Stimulated activated CD8-positive, alpha-beta memory T cell treated with anti-CD3 and anti-CD28 coated beads, Interleukin-7, amount 100 ng/mL, for 24 hours (primary cell): ENCODE results near the gene CDC16.

Experiments used
- DNase-seq: peaks from one replicate; pipeline ENCODE4 v3.0.0-alpha.2; 2020; ENCODE audit warnings: low read depth

The CDC16 gene

DNA sequence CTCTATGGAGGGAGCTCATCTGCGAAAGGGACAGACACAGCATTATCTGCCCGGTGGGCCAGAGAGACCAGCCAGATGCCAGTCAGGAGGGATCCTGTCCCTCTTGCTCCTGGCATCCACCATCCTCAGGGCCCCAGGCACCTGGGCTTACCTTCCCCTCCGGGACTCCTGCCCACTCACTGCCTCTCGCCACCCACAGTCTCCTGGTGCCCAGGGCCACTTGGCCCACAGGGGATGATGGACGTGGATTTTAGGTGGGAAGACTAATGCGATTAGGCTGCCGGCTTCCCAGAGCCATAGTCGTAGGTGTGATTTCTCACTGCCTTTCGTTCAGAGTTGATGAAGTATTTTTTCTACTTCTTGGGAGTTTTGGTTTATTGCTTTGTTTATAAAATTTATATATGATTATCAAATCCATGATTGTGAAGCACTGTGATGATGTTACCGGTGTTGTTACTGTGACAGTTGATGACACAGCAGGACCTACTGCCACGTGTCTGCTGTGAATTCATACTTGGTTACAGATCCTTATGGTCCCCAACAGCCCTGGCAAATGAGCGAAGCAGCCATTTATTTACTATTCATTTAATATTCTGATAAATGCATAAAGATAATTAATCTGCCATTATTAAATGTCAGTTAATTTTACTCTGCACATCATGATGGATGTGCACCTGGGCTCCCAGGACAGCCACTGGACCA is 65.1 kb downstream of the CDC16 start:
- DNase-seq: no peak

DNA sequence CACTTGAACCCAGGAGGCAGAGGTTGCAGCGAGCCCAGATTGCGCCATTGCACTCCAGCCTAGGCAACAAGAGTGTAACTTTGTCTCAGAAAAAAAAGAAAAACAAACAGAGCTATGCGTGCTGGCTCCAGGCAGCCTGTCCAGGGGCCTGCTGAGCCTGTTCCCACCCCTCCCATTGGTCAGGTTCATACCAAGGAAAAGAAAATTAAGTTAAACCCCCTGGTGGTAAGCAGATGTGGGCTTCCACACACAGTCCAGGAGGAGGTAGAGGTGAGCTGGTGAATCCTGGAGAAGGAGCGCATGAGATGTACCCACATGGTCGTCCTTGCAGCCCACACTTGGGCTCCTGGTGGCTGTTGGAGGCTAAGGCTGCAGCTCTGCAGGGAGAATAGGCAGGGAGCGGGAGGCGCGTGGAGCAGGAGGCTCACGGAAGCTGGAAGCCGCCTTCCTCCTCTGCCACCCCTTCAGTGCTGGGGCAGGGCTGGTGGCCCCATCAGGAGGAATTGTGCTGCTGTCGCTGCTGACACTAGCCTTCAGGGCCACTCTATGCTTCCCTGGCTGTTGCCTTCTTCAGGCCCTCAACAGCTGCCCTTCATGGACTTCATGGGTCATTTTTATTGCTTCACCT is 69.1 kb downstream of the CDC16 start:
- no peak for DNase-seq

DNA sequence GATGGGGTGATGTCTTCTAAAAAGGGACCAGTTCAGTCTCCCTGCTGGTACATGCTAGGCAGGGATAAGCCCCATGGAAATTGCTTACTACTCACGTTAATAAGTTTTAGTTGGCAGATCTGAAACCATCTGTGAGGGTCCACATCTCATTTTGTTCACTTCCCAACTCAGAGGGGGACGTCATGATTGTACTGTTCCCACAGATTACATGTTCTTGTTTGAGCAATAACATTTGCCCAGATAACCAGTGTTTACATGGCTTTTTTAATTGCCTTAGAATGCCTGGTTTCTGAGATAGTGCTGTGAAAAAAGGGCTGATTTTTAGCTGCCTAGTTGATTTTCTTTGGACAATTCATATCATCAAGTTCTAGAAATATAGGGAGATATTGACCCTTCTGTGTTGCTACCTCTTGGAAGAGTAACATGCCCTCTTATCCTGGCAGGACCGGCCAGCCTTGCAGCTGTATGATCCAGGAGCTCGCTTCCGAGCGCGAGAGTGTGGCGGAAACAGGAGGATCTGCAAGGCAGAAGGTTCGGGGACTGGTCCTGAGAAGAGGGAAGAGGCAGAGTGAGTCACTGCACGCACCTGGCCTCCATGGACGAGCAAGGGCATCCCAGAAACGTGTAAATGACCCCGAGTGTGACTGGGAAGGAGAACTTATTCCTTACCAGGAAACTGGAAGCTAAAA is 69.8 kb downstream of the CDC16 start:
- no peak for DNase-seq

DNA sequence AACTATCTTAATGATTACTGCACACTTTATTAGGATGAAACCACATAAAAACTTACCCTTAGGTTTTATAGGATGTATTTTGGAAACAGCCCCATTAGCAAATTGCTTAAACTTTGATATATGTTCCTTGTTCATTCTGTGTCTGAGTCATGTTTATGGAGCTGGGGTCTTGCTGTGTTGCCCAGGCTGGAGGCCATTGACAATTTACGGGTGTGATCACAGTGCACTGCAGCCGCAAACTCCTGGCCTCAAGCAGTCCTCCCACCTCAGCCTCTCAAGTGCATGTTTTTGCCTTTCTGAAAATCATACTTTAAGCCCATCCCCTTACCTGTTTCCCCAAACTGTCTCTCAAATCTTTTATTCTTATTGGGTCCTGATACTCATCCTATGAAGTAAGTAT is 74.4 kb downstream of the CDC16 start:
- no peak for DNase-seq

DNA sequence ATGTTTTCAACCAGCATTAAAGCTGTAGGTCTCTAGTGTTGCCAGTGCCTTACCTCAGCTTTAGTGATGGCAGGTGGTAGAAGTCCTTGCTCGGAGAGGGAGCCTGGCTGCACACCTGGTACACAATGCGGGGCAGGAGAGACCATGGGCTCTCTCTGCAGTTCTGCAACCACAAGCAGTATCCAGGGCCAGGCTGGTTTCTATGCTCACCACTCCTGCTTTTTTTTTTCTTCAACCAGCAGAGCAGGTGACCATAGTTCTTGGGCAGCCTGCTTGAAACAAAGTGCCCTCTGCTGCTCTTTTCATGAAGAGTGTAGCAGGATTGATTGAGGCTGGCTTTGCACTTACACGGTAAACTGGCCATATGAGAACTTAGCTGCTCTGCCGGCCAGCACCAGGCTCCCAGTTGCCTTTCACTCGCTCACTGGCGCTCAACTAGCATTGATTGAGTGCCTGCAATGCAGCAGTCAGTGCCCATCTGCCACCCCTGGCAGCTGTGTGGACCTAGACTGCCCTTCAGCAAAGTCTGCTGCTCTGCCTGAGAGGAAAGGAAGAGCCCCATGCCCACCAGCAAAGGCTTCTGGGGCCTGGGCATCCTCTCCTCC is 75.2 kb downstream of the CDC16 start:
- no peak for DNase-seq

DNA sequence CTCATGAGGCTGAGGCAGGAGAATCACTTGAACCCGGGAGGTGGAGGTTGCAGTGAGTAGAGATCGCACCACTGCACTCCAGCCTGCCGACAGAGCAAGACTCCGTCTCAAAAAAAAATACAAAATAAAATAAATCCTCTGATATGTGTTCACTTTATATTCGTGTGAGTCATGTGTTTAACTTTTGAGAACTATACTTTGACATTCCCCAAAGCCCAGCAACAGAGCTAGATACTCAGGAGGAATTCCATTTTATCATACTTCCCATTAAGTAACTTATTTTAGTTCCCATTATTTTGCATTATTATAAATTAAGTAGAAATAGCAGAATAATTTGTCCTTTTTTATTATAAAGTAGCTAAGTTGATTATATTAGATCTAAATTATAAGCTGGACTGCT is 76.3 kb downstream of the CDC16 start:
- DNase-seq: no peak

DNA sequence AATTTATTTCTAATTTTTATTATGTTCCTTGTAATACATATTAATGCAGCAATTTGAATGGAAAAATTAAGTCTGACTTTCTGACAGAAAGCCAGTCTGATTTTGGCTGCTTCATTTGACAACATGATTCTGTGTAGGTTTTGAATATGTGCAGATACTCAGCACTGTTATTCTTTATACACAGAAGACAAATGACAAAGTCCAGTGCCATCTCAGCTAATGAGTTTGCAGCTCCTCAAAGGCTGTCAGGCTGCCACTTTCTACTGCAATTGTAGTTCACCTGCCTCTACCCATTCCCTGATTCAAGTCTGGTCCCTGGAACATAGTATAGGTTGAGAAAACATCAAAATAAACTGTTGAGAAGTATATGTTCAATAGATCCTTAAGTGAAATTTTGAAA is 76.7 kb downstream of the CDC16 start:
- DNase-seq: no peak

DNA sequence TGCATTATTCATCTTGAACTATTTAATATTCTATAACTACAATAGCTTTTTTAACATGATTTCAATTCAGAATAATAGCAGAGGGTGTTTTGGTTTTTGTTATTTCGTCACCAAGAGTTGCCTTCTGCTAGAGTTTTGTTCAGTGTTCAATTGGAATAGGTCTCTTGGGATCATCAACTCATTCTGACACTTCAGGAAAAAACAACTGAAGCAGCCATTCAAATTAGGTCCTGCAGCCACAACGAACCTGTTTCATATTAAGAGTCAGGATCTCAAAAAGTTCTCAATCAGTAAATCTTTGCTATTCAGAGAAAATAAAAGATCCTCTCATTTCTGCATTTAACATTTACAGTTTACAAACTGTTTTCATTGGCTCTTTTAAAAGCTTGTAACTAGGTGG is 77.2 kb downstream of the CDC16 start:
- no peak for DNase-seq

DNA sequence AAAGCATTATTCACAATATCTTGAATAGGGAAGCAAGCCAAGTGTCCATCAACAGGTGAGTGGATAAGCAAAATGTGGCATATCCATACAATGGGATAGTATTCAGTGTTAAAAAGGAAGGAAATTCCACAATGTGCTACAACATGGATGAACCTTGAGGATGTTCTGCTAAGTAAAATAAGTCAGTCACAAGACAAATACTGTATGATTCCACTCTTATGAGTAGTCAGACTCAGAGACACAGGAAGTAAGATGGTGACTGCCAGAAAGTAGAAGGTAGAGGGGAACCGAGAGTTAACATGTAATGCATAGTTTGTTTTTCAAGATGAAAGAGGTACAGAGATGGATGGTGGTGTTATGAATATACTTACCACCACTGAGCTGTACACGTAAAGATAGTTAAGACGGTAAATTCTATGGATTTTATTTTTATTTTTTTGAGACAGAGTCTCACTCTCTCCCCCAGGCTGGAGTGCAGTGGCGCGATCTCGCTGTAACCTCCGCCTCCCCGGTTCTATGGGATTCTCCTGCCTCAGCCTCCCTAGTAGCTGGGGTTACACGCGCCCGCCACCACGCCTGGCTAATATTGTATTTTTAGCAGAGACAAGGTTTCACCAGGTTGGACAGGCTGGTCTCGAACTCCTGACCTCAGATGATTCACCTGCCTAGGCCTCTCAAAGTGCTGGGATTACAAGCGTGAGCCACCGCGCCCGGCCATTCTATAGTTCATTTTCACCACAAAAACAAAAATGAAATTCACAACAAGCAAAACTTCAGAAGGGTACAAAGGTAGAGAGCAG is 78.6 kb downstream of the CDC16 start:
- DNase-seq: peak; percentile 18

DNA sequence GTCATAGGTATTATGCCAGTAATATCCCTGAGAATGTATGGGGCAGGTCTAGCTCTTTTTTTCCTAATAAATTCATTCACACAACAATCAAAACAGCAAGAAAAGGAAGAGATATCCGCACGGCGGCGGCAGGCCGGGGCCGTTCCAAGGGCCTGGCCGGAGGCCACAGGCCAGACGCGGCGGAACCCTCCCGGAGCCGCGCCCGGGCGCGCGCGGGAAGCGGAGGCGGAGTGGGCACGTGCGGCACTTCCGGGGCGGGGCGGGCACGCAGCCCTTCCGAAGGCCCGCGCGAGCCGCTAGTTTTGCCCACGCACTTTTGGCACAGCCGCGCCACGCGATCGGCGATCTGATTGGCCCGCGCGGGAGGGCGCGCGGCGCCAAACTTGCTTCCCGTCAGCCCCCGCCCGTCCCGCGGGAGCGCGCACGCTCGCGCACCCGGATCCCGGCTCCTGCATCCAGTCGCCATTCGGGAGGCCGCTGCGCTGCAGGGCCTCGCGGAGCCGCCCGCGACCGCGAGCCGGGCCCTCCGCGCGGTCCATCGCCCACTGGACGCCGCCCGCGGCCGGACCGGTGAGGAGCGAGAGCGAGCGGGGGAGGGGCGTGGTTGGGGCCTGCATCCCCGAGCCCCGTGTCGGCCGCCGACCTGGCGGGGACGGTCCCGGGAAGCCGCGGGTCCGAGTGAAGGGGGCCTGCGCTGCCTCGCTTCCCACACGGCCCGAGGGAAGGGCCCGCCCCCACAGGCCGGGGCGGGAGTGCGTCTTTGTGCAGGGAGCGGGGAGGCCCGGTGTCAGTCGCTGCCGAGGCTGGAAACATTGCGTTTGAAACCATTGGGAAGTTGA is 79.6 kb downstream of the CDC16 start, which contains the start of gene CHAMP1:
TSS of gene CHAMP1 (plus strand) at position 430 of the 839 bp plus-strand sequence. CDS start 9,340 bp downstream, outside the sequence.
- peak; percentile 80 for DNase-seq

DNA sequence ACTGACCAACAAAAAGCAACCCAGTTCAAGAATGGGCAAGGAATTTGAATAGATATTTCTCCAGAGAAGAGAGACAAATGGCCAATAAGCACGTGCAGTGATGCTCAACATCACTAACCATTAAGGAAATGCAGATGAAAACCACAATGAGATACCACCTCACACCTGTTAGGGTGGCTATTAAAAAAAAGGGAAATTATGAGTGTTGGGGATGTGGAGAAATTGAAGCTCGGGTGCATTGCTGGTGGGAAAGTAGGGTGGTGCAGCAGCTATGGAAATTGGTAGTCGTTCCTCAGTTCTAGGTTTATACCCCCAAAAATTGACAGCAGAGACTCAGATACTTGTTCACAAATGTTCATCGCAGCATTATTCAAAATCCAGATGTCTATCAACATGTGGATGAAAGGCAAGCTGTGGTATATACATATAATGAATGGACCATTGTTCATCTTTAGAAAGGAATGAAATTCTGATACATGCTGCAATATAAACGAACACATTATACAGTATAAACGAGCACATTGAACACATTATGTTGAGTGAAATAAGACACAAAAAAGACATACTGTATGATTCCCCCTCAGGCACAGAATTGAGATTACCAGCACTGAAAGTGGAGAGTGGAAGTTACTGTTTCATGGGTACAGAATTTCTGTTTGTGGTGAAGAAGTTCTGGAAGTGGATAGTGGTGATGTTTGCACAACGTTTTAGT is 80.5 kb downstream of the CDC16 start:
- no peak for DNase-seq

DNA sequence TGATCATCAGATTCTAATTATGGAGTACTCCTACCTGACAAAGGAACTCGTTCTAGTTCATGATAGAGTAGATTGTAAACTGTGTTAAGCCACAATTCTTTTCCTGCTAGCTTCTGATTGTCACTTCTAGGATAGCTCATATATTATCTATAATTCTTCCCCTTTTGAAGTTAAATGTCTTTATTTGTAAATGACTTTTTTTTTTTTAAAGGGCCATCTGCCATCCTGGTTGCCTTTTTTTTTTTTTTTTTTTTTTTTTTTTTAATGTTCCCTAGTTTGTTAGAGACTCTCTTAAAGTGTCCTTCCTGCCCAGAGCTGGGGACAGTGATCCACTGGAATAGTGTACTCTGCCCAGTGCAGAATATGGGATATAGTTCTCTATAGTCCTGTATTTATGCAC is 83.9 kb downstream of the CDC16 start:
- no peak for DNase-seq

DNA sequence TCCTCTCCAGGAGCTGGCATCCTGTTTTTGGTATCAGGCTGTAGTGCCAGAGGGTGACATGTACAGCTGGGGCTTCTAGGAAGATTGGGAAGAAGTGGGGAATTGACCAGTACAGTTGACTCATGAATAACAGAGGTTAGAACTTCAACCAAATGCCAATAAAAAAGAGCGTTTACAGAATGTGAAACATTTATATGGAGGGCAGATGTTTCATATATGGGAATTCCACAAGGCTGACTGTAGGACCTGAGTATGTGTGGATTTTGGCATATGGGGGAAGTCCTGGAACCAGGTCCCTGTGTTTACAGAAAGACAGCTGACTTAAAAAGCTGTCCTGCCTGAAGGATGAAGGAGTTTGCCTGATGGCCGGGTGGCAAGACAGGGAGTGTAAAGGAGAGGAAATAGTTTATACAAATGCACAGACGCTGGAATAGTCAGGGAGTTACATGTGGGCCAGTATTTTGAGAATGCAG is 84.8 kb downstream of the CDC16 start:
- no peak for DNase-seq

DNA sequence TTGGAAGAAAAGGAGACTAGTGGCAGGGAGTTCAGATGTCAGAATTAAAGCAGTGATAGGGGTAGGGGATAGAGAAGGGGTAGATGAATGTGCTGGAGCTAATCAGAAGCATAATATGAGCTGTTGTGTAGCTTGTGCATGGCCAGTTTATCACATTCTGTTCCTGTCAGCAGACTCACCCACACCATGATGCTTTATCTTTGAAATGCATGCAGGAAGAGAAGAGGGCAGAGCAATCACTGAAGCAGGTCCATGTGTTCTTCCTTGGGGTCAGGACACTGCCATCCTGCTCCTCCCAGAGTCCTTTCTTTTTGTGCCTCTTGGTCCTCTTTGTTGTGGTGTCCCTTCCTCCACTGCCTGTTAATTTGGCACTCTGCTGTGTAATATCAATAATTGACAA is 85.4 kb downstream of the CDC16 start:
- DNase-seq: no peak

DNA sequence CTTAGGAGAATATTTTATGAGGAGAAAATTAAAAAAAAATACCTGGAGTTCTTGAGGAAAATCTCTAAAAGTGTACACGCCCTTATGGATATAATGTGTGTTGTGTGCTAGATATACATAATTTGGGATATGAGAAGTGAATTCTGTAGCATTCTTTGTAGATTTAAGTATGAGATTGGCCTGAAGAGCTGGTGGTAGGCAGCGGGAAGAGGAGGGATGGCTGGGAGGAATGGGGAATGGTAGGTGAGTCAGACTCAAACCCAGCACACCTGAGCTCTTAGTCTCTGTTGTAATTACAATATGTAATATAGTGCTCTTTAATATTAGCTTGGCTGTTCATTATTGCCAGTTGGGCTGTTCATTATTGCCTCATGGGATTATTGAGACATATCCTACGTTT is 86.6 kb downstream of the CDC16 start:
- DNase-seq: no peak
